SU-DHL-6 (cell line): ENCODE results near the gene PIK3R1.

Experiments
- H2AFZ ChIP-seq: fragments of 200-600 bp; sonication (generic); 2 replicates; pipeline ENCODE4 v1.6.1; 2014; ENCODE audit warnings: low read depth, mild to moderate bottlenecking, moderate library complexity, mixed read lengths, antibody characterized with exemption, low read length; ENCODE audit not compliant: severe bottlenecking
- H3F3A ChIP-seq: fragments of 200-600 bp; shearing (Covaris generic); 2 replicates; pipeline ENCODE4 v1.6.0; 2016; ENCODE audit warnings: antibody characterized with exemption, mild to moderate bottlenecking; ENCODE audit not compliant: insufficient read depth
- H3K27ac ChIP-seq: fragments of 200-600 bp; sonication (generic); 2 replicates; pipeline ENCODE4 v1.5.1; 2016; ENCODE audit warnings: low read depth, mild to moderate bottlenecking, low read length, moderate library complexity, mixed read lengths
- H3K27me3 ChIP-seq: fragments of 200-600 bp; sonication (generic), shearing (Covaris generic); 2 replicates; pipeline ENCODE4 v1.6.0; 2014; ENCODE audit warnings: mild to moderate bottlenecking, low read length
- H3K36me3 ChIP-seq: fragments of 200-600 bp; sonication (generic); 2 replicates; pipeline ENCODE4 v1.6.1; 2014; ENCODE audit warnings: mild to moderate bottlenecking, low read length, mixed read lengths
- H3K4me2 ChIP-seq: fragments of 300-600, 200-600 bp; shearing (Covaris generic), sonication (generic); 2 replicates; pipeline ENCODE4 v1.6.0; 2014; ENCODE audit warnings: low read length, low read depth, mild to moderate bottlenecking; ENCODE audit not compliant: poor library complexity, severe bottlenecking
- H3K4me3 ChIP-seq: fragments of 200-600 bp; sonication (generic); 2 replicates; pipeline ENCODE4 v1.5.1; 2014; ENCODE audit warnings: antibody characterized with exemption, low read length, mild to moderate bottlenecking, mixed read lengths; ENCODE audit not compliant: insufficient read depth, poor library complexity, severe bottlenecking
- H3K79me2 ChIP-seq: fragments of 200-600 bp; sonication (generic); 2 replicates; pipeline ENCODE4 v1.6.1; 2014; ENCODE audit warnings: mild to moderate bottlenecking, low read length, moderate library complexity; ENCODE audit not compliant: insufficient read depth
- H3K9ac ChIP-seq: fragments of 200-600 bp; sonication (generic); 2 replicates; pipeline ENCODE4 v1.7.0; 2014; ENCODE audit warnings: mild to moderate bottlenecking, low read length
- H3K9me2 ChIP-seq: fragments of 200-600 bp; sonication (generic); replicated peaks from 2 replicates; pipeline ENCODE4 v1.6.1; 2014; ENCODE audit warnings: low read length; ENCODE audit not compliant: insufficient read depth
- H3K9me3 ChIP-seq: fragments of 200-600 bp; sonication (generic); 2 replicates; pipeline ENCODE4 v1.6.1; 2014; ENCODE audit warnings: low read length, mixed read lengths; ENCODE audit not compliant: insufficient read depth
- H4K20me1 ChIP-seq: fragments of 200-600 bp; sonication (generic); 2 replicates; pipeline ENCODE4 v1.6.1; 2014; ENCODE audit warnings: low read depth, mild to moderate bottlenecking, antibody characterized with exemption, low read length, moderate library complexity, mixed read lengths
- CTCF ChIP-seq: fragments of 200-600 bp; sonication (generic); IDR thresholded peaks from one replicate; pipeline ENCODE4 v1.5.1; 2017; ENCODE audit warnings: antibody characterized with exemption, mild to moderate bottlenecking, low read length, moderate library complexity; ENCODE audit not compliant: insufficient read depth, poor library complexity, severe bottlenecking
- EZH2phosphoT487 ChIP-seq: fragments of 200-600 bp; sonication (generic), shearing (Covaris generic); conservative IDR thresholded peaks from 2 replicates; pipeline ENCODE4 v1.6.1; 2018; ENCODE audit warnings: mild to moderate bottlenecking, antibody characterized with exemption, low read length, moderate library complexity, mixed read lengths

PIK3R1 gene

DNA sequence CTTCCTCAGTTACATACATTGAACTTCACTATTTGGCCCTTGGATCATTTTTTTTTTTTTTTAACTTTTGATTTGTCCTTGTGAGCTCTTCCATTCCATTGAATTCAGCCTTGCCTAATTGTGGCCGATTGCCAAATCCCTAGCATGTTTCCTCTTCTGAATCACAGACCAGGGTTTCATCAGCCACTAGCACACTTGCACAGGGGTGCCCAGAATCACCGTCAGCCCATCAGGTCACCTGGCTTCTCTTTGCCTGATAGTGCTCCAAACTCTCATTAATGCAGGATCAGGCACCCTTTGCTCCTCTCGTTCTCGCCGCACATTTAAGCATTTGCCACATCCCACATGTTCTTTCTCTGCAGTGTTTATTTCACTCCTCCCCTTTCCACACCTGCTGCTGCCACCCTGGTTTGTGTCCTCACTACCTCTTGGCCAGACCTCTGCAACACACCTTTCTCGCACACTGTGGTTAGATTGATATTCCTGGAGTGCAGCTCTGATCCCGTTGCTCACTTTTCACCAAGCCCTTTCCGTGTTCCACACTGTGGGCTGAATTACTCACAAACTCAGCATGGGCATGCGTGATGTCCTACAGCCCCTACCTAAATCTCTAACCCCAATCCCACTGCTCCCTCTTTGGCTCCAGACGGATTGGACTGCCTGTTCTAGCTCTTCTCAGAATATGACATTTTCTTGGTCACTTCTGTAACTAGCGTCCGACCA, 9.8 kb downstream of the PIK3R1 start:
- Histone ChIP-seq H3K36me3 (peaks cover 18% of the 10 kb centered on the region; the same call in 1 of the 2 replicates), H3K4me3 (no peak overlapping the region), H3K9me2 (no peaks in the 10 kb centered on the region), H3K9ac (no peak overlapping the region), H3K79me2 (peaks cover 94% of the 10 kb centered on the region), H3K27me3 (no peaks in the 10 kb centered on the region), H3F3A (no peaks in the 10 kb centered on the region), H4K20me1 (0 out of 2 replicates have a peak, but pooled peaks cover 5% of the 10 kb centered on the region), H2AFZ (no peak overlapping the region), H3K27ac (no peak overlapping the region), H3K9me3 (no peaks in the 10 kb centered on the region), H3K4me2 (no peak overlapping the region)
- TF ChIP-seq EZH2phosphoT487: no peak
- no peak for TF ChIP-seq CTCF

- Histone ChIP-seq H3K4me3 (no peak overlapping the region), H3K9me3 (no peaks in the 10 kb centered on the region), H3K79me2 (peaks cover 94% of the 10 kb centered on the region), H3K36me3 (peaks cover 14% of the 10 kb centered on the region; the same call in 1 of the 2 replicates), H3K27me3 (no peaks in the 10 kb centered on the region), H4K20me1 (0 out of 2 replicates have a peak, but pooled peaks cover 5% of the 10 kb centered on the region), H3K4me2 (no peak overlapping the region), H3K9me2 (no peaks in the 10 kb centered on the region), H3K9ac (no peak overlapping the region), H3K27ac (no peak overlapping the region), H2AFZ (no peak overlapping the region), H3F3A (no peaks in the 10 kb centered on the region)
- TF ChIP-seq CTCF (no peak), EZH2phosphoT487 (no peak)
Measured at GRCh38 chr5:68225911-68226545, 10.5 kb downstream of the PIK3R1 start.

DNA sequence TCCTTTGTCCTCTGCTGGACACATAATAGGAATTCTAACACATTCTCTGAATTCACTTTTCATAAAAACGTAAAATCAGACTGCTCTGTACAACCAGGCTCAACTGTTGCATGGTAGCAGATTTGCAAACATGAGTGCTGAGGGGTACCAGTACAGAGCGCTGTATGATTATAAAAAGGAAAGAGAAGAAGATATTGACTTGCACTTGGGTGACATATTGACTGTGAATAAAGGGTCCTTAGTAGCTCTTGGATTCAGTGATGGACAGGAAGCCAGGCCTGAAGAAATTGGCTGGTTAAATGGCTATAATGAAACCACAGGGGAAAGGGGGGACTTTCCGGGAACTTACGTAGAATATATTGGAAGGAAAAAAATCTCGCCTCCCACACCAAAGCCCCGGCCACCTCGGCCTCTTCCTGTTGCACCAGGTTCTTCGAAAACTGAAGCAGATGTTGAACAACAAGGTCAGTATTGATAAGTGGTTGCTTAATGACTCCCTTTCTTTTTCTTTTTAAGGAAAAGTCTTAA, 11.1 kb downstream of the PIK3R1 start:
- Histone ChIP-seq H2AFZ (no peak overlapping the region), H3F3A (no peaks in the 10 kb centered on the region), H4K20me1 (0 out of 2 replicates have a peak, but pooled peaks cover 5% of the 10 kb centered on the region), H3K9ac (no peak overlapping the region), H3K4me3 (no peak overlapping the region), H3K27me3 (no peaks in the 10 kb centered on the region), H3K36me3 (peaks cover 14% of the 10 kb centered on the region; the same call in 1 of the 2 replicates), H3K9me2 (no peaks in the 10 kb centered on the region), H3K27ac (no peak overlapping the region), H3K79me2 (peaks cover 94% of the 10 kb centered on the region), H3K4me2 (no peak overlapping the region), H3K9me3 (no peaks in the 10 kb centered on the region)
- TF ChIP-seq EZH2phosphoT487 (no peak), CTCF (no peak)
